BJ (cell line): ENCODE data around the gene TRAFD1. TPM values are rescaled to one million over a fixed set of nuclear protein-coding genes. Genes with fewer than 3 reads are reported as not detected.

ENCODE experiments used
- CTCF ChIA-PET: fragments of 350-600 bp; formaldehyde crosslinking; extraction: SDS; loops from one replicate; lab custom pipeline; 2021; ENCODE audit warnings: antibody characterized with exemption, inconsistent platforms; lab: Yijun Ruan, JAX
- POLR2A ChIA-PET: fragments of 300-600 bp; sonication (Branson Sonifier 250); formaldehyde crosslinking; extraction: SDS; loops from one replicate; lab custom pipeline; 2021; ENCODE audit warnings: antibody characterized with exemption; lab: Charles Lee
- DNase-seq: peaks from one replicate; pipeline ENCODE4 v3.0.0-alpha.2; 2011; ENCODE audit warnings: low read depth
- H3K27me3 ChIP-seq: 2 replicates; pipeline ENCODE4 v1.6.0; 2011; ENCODE audit warnings: low read length; ENCODE audit not compliant: control insufficient read depth, insufficient read depth
- H3K36me3 ChIP-seq: 2 replicates; pipeline ENCODE4 v1.5.1; 2011; ENCODE audit warnings: low read length; ENCODE audit not compliant: control insufficient read depth, insufficient read depth
- H3K4me3 ChIP-seq: 2 replicates; pipeline ENCODE4 v1.5.1; 2011; ENCODE audit warnings: low read depth, mild to moderate bottlenecking, control low read depth, low read length
- polyA plus RNA-seq: library from polyadenylated mRNA; depleted of rRNA; stranded (reverse); fragments of >200 nt; gene quantifications from 2 replicates; pipeline ENCODE4 v1.2.3, GENCODE V29; 2011
- TF ChIP-seq, protein P1 (sequence below): IDR thresholded peaks from 2 replicates; pipeline ENCODE4 v1.5.1; 2011; ENCODE audit warnings: low read depth, mild to moderate bottlenecking, control low read depth, inconsistent platforms, low read length, moderate library complexity; ENCODE audit not compliant: insufficient read depth

TRAFD1 gene
- polyA plus RNA-seq, 1 experiment = 23.7 TPM

DNA sequence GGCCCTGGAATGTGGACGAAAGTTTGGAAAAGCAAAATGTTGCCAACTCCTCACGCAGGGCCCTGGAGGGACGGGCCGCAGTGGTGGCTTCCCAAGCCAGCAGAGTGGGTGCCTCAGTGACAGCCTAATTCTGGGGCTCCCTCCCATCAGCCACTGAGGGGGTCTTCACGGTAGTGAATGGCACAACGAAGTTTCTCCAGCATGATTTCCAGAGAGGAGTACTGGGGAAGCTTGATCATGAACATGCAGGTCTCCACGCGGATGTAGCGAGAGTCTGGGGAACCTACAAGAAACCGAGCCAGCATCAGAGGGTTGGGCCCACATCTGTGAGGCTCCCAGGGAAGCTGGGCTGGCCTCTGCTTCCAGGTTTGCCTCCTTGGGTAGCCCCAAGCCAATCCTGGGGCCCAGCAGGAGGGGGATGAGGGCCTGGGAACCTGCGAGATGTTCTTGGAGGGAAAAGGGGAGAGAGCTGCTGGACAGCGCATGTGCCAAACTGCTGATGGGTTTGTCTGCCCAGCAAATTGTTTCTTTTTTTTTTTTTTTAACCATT lies 37.0 kb downstream of the TRAFD1 start:
- H3K36me3 ChIP-seq = peaks cover 13% of the 10 kb centered on the region
- no peak overlapping the region for H3K4me3 ChIP-seq
- ChIA-PET CTCF (no interaction called here), POLR2A (no interaction called here)
- no peak for DNase-seq
- H3K27me3 ChIP-seq = no peaks in the 10 kb centered on the region
- TF ChIP-seq, protein P1, sequence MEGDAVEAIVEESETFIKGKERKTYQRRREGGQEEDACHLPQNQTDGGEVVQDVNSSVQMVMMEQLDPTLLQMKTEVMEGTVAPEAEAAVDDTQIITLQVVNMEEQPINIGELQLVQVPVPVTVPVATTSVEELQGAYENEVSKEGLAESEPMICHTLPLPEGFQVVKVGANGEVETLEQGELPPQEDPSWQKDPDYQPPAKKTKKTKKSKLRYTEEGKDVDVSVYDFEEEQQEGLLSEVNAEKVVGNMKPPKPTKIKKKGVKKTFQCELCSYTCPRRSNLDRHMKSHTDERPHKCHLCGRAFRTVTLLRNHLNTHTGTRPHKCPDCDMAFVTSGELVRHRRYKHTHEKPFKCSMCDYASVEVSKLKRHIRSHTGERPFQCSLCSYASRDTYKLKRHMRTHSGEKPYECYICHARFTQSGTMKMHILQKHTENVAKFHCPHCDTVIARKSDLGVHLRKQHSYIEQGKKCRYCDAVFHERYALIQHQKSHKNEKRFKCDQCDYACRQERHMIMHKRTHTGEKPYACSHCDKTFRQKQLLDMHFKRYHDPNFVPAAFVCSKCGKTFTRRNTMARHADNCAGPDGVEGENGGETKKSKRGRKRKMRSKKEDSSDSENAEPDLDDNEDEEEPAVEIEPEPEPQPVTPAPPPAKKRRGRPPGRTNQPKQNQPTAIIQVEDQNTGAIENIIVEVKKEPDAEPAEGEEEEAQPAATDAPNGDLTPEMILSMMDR = no peak

DNA sequence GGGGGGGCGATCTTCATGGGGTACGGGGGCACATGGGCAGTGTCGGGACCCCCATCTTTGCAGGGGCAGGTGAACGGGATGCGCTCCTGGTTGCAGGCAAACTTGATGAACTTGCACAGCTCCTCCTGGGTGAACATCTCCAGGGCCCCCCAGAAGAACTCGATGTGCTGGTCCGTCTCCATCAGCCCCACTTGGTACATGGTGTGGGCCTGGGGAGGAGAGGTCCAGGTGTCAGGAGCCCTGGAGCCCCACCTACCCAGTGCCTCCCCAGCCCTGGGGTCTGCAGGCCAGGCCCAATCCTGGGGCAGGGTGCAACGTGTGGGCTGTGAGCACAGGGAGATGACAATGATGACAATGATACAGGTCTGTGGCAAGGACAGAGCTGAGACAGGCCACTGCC lies 37.7 kb downstream of the TRAFD1 start:
- ChIA-PET CTCF (no interaction called here), POLR2A (no interaction called here)
- no peak for DNase-seq
- Histone ChIP-seq H3K36me3 (peaks cover 13% of the 10 kb centered on the region), H3K4me3 (no peak overlapping the region), H3K27me3 (no peaks in the 10 kb centered on the region)
- TF ChIP-seq, protein P1 = no peak

DNA sequence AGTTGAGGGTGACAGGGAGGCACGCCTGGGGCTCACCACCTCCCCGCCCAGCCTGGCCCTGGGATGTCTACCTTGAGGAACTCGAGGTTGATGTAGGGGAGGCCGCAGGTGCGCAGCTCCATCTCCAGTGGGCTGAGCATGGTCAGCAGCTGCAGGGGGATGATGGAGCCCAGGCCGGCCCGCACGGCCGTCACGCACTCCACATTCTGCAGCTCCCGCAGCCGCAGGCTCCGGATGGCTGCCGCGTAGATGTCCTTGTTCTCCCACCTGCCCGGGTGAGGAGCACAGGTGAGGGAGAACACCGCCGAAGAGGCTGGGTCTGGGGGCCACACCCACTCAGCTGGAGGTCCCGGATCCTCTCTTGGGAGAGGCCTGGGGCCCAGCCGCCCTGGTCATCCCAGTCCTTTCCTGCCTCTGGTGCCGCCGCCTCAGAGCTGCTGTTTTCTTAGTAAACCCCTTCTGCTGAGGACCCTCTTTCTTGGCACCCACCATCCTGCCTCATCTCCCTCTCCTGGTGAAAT lies 38.2 kb downstream of the TRAFD1 start:
- Histone ChIP-seq H3K36me3 (peaks cover 13% of the 10 kb centered on the region), H3K4me3 (no peak overlapping the region), H3K27me3 (no peaks in the 10 kb centered on the region)
- no peak for DNase-seq
- CTCF ChIA-PET = no interaction called here
- POLR2A ChIA-PET = no interaction called here
- TF ChIP-seq, protein P1 = no peak

DNA sequence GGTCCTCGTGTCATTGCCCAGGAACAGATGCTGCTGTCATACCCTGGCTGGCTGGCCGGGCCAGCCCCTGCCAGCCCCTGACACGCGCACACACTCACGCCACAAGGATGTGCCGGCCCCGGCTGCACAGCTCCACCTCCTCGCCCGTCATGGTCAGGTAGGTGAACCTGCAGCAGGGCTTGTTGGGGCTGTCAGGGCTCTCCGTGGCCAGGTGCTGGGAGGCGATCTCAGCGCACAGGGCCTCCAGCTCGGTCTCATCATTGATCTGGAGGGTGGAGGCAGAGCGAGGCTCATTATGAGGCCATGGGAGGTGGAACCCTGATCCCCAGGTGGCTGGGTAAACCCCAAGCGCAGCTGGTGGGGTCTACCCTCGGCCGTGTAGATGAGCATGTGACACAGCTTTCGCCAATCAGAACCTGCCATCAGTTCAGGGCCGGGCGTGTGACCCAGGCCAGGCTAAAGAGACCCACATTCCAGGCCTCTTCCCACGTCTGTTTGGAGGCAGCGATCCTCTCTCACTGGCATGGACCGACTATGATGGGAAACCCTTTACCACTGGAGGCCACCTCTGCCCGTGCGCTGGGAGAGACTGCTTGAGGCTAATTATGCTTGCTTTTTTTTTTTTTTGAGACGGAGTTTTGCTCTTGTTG lies 38.8 kb downstream of the TRAFD1 start:
- CTCF ChIA-PET = no interaction called here
- H3K4me3 ChIP-seq = no peak overlapping the region
- DNase-seq = no peak
- POLR2A ChIA-PET = no interaction called here
- TF ChIP-seq, protein P1 = no peak
- no peaks in the 10 kb centered on the region for H3K27me3 ChIP-seq
- peaks cover 11% of the 10 kb centered on the region for H3K36me3 ChIP-seq

DNA sequence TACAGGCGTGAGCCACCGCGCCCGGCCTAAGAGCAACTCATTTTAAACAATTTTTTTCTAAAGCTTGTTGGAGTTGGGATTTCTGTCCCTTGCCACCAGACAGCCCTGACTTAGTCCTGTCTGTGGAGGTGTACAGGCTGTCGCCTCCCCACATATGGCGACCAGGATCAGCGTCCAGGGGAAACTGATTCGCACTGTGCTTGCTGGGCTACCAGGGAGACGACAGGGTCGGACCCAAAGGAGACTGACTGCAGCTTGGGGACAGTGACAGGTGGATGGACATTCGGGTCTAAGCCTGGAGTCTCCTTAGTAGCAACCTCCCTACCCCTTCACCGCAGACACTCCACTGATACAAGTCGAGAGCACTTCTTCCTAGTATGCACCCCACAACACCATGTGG lies 40.3 kb downstream of the TRAFD1 start:
- POLR2A ChIA-PET = no interaction called here
- peaks cover 7% of the 10 kb centered on the region for H3K36me3 ChIP-seq
- no peaks in the 10 kb centered on the region for H3K27me3 ChIP-seq
- CTCF ChIA-PET = no interaction called here
- TF ChIP-seq, protein P1 = no peak
- no peak overlapping the region for H3K4me3 ChIP-seq
- DNase-seq = no peak
